Measurements from ENCODE around the gene APMAP. TPM values are rescaled to one million over a fixed set of nuclear protein-coding genes. Genes with fewer than 3 reads are reported as not detected.
A peak's percentile ranks its signal among the peaks of the same experiment; 100 is the strongest.

The APMAP gene
- total and polyA plus RNA-seq, 10 donors, result 26.5 to 104 (median 65.3) TPM

DNA sequence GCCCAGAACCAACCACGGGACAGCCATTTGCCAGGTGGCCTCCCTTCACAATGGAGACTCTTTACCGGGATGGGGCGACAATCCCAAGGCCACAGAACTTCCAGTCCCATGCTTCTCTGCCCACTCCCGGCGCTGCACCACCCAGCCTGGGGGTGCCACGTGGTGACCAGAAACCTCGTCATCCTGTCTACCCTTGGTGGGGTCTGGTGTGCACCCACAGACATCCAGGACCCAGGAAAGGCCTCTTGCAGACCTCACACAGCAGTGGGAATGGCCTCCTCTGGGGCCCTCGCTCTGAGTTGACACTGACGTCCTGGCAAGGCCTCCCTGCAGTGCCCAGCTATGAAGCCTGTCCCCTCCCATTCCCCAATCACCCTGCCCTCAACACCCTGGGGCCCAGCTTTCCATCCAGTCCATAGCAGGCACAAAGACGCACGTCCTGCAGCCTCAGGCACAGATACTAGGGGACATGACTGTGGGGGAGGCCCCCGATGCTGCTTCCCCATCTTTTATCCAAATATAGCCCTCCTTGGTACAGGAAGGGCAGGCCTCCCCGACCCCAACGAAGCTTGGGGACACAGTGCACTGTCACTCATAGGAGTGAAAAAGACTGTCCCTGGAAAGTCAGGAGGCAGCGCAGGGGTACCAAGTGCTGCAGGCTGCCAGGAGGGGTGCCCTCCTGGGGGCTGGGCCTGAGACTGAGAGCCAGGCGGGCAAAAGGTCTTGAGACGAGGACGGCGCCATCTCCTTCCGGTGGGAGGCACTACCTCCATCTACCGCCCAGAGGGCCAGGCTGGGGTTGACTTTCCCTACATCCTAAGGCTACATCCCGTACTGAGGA, 36.3 kb downstream of the APMAP start:
- Histone ChIP-seq H3K27ac (peak overlapping the region in 4 of 8 donors; percentile 46 to 97 (median 94)), H3K27me3 (replicated peaks in 1 of 7) (peaks cover 0 to 5% (median 0%) of the 10 kb centered on the region in 7 donors), H3K4me3 (no peak overlapping the region), H3K36me3 (peaks cover 0 to 82% (median 38%) of the 10 kb centered on the region in 6 donors), H3K4me1 (peaks cover 0 to 93% (median 32%) of the 10 kb centered on the region in 6 donors), H3K9me3 (no peaks in the 10 kb centered on the region)
- WGBS, 5 donors, result 84 to 88% (median 86%) methylated on average over 10 to 22 of the region's 22 CpGs
- peak; percentile 75 for DNase-seq
- intact Hi-C loops (cut with DNase I; ENCODE audit: low total_unique reads), result no loop called here
- TF ChIP-seq, protein P1, sequence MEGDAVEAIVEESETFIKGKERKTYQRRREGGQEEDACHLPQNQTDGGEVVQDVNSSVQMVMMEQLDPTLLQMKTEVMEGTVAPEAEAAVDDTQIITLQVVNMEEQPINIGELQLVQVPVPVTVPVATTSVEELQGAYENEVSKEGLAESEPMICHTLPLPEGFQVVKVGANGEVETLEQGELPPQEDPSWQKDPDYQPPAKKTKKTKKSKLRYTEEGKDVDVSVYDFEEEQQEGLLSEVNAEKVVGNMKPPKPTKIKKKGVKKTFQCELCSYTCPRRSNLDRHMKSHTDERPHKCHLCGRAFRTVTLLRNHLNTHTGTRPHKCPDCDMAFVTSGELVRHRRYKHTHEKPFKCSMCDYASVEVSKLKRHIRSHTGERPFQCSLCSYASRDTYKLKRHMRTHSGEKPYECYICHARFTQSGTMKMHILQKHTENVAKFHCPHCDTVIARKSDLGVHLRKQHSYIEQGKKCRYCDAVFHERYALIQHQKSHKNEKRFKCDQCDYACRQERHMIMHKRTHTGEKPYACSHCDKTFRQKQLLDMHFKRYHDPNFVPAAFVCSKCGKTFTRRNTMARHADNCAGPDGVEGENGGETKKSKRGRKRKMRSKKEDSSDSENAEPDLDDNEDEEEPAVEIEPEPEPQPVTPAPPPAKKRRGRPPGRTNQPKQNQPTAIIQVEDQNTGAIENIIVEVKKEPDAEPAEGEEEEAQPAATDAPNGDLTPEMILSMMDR (IDR thresholded peaks at IDR 0.05 in 8 of 11, conservative IDR thresholded peaks at IDR 0.05 in 3 of 11), result no peak
- no peak for TF ChIP-seq POLR2A (IDR thresholded peaks at IDR 0.05)
- peak in 2 of 3 donors; percentile 8 to 40 for TF ChIP-seq POLR2AphosphoS5 (IDR thresholded peaks at IDR 0.05)

DNA sequence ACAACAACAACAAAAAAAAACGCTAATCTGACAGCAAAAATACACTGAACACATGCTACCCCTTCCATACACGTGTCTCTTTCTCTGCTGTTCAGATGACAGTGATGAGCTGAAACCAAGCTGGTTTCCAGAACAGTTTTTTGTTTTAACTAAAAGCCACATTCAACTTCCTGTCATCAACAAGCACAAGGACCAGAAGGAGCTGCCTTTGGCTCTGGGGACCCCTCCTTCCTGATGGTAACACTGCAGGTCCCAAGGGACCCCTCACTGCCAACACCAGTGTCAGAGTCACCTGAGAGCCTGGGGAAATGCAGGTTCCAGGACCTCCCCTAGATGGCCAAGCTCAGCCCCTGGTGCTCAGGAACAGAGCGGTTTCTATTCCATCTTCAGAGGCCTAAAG, 37.5 kb downstream of the APMAP start:
- Histone ChIP-seq H3K4me1 (peaks cover 0 to 95% (median 30%) of the 10 kb centered on the region in 6 donors), H3K27me3 (replicated peaks in 1 of 7) (peaks cover 0 to 16% (median 0%) of the 10 kb centered on the region in 7 donors), H3K9me3 (no peaks in the 10 kb centered on the region), H3K4me3 (no peak overlapping the region), H3K36me3 (peaks cover 0 to 70% (median 28%) of the 10 kb centered on the region in 6 donors), H3K27ac (peak overlapping the region in 7 of 8 donors; percentile 33 to 97 (median 91))
- TF ChIP-seq, protein P1 (IDR thresholded peaks at IDR 0.05 in 8 of 11, conservative IDR thresholded peaks at IDR 0.05 in 3 of 11), result no peak
- TF ChIP-seq POLR2AphosphoS5 (IDR thresholded peaks at IDR 0.05) (peak in 1 of 3 donors; percentile 39), POLR2A (IDR thresholded peaks at IDR 0.05) (no peak)
- peak; percentile 50 for DNase-seq
- intact Hi-C loops (cut with DNase I; ENCODE audit: low total_unique reads), result no loop called here
- WGBS, 5 donors, result 33 to 45% (median 37%) methylated on average over 3 of the region's 3 CpGs

DNA sequence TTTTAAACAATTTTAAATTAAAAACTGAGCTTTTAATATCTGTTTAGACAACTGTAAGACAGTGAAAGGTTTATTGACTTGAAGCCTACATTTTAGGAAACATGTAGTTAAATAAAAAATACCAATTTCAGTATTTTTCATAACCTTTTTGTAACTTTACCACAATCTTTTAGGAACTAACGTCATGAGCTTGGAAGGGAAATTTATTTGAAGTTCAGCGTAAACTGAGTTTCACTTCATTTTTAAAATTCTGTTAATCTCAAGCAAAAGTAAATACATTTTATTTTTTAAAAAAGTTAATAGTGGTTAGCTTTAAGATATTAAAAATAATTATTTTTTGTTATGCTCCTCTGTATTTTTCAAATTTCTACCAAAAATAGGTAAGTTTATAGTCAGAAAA, 38.0 kb downstream of the APMAP start:
- Histone ChIP-seq H3K9me3 (no peaks in the 10 kb centered on the region), H3K4me3 (no peak overlapping the region), H3K27me3 (replicated peaks in 1 of 7) (peaks cover 0 to 19% (median 0%) of the 10 kb centered on the region in 7 donors), H3K4me1 (peaks cover 0 to 95% (median 30%) of the 10 kb centered on the region in 6 donors), H3K27ac (peak overlapping the region in 7 of 8 donors; percentile 33 to 97 (median 91)), H3K36me3 (peaks cover 0 to 65% (median 24%) of the 10 kb centered on the region in 6 donors)
- TF ChIP-seq, protein P1 (IDR thresholded peaks at IDR 0.05 in 8 of 11, conservative IDR thresholded peaks at IDR 0.05 in 3 of 11), result no peak
- TF ChIP-seq POLR2AphosphoS5 (IDR thresholded peaks at IDR 0.05), result no peak
- TF ChIP-seq POLR2A (IDR thresholded peaks at IDR 0.05), result no peak
- DNase-seq, result no peak
- intact Hi-C loops (cut with DNase I; ENCODE audit: low total_unique reads), result no loop called here
- 31 to 49% (median 44%) methylated on average over 2 of the region's 2 CpGs for WGBS, 5 donors

DNA sequence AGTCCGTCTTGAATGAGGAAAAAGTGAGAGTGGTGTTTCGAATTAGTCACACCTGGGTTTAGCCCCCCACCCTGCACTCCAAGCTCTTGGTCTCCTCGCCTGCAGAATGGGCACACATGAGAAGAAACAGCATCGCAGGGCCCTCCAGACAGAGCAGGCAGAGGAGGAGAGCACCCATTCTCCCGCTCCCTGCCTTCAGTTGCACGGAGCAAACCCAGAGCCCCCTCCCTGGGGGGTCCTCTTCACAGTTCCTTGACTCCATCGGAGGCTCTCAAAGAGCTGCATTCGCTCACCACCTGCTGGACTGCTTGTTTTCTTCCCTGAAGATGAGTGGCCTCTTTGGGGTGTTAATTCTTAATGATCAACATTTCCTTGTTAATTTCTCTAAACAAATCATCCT, 38.4 kb downstream of the APMAP start:
- Histone ChIP-seq H3K4me1 (peaks cover 0 to 95% (median 30%) of the 10 kb centered on the region in 6 donors), H3K4me3 (peak overlapping the region in 1 of 8 donors; percentile 77), H3K27ac (peak overlapping the region in 7 of 8 donors; percentile 33 to 97 (median 93)), H3K36me3 (peaks cover 0 to 61% (median 19%) of the 10 kb centered on the region in 6 donors), H3K27me3 (replicated peaks in 1 of 7) (peaks cover 0 to 23% (median 0%) of the 10 kb centered on the region in 7 donors), H3K9me3 (no peaks in the 10 kb centered on the region)
- intact Hi-C loops (cut with DNase I; ENCODE audit: low total_unique reads), result no loop called here
- DNase-seq, result no peak
- TF ChIP-seq POLR2A (IDR thresholded peaks at IDR 0.05) (no peak), POLR2AphosphoS5 (IDR thresholded peaks at IDR 0.05) (no peak)
- TF ChIP-seq, protein P1 (IDR thresholded peaks at IDR 0.05 in 8 of 11, conservative IDR thresholded peaks at IDR 0.05 in 3 of 11), result no peak
- 63 to 76% (median 72%) methylated on average over 7 to 8 of the region's 8 CpGs for WGBS, 5 donors
